GDM1 (cell line): ENCODE data around the gene PLXDC2.
"Not testable (repeated sequence)": the region's sequence is repeated elsewhere in the genome, so short reads cannot be mapped to it uniquely, and the experiment has no call there.

Experiments
- DNase-seq: peaks from one replicate; lab custom pipeline; 2025; lab: John Stamatoyannopoulos, UW

Gene PLXDC2

GRCh38 chr10:20114179-20114578, 297.9 kb downstream of the PLXDC2 start:
- no peak for DNase-seq

GRCh38 chr10:20115894-20116293, 299.7 kb downstream of the PLXDC2 start:
- DNase-seq: no peak

- DNase-seq: no peak
Measured at GRCh38 chr10:20117471-20117870, 301.2 kb downstream of the PLXDC2 start.

DNA sequence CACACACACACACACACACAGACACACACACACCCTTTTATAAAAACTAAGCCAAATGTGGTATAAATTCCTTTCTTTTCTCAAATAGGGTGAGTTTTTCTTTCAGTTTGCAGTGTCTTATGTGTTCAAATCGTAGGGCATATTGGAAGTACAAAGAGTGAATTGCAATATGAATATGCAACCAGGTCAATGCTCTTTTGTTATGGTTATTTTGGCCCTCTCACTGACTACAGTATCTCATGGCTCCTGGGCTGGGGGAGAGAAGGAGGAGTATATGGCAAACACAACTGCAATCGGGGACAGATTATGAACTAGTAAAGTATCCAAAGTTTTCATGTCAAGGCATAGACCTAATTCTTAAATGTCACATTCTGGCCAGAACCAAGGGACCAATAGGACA, 301.9 kb downstream of the PLXDC2 start:
- DNase-seq: no peak

GRCh38 chr10:20128811-20129210, 312.6 kb downstream of the PLXDC2 start:
- DNase-seq: no peak

GRCh38 chr10:20132816-20133215, 316.6 kb downstream of the PLXDC2 start:
- DNase-seq: no peak

- DNase-seq: no peak
Measured at GRCh38 chr10:20133669-20134189, 317.5 kb downstream of the PLXDC2 start.

- no peak for DNase-seq
Measured at GRCh38 chr10:20142311-20142710, 326.1 kb downstream of the PLXDC2 start.

DNA sequence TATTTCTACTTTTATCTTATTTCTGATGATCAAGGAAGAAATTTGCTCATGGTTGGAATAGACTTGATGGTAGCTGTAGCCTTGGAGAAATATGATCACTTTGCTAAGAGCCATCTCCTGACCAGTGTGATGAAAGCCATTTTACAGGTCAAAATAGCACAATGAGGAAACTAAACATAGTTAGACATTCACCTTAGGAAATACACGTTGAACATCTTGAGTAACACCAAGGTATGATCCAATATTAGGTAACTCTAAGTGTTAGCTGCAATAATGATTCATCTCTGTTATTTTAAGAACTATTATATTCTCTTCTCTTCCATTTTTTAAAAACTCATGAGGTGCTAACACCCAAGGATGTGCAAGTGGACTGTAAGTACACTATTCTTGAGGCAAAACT, 328.0 kb downstream of the PLXDC2 start:
- DNase-seq: no peak

- no peak for DNase-seq
Measured at GRCh38 chr10:20146004-20146403, 329.8 kb downstream of the PLXDC2 start.

DNA sequence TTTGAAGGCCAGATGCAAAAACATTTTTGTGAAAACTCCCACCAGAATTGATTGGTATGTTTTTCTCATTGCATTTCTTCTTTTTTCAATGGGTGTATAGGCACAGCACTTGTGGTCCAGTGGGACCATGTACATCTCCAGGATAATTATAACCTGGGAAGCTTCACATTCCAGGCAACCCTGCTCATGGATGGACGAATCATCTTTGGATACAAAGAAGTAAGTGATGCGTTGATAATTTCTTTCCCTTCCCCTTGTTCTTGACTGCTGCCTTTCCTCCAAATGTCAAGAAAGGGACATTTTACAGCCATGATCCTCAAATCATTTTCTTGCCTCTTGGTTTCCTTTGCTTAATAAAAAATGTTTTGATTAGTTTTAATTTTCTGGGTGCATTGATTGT, 331.5 kb downstream of the PLXDC2 start:
- DNase-seq: no peak

DNA sequence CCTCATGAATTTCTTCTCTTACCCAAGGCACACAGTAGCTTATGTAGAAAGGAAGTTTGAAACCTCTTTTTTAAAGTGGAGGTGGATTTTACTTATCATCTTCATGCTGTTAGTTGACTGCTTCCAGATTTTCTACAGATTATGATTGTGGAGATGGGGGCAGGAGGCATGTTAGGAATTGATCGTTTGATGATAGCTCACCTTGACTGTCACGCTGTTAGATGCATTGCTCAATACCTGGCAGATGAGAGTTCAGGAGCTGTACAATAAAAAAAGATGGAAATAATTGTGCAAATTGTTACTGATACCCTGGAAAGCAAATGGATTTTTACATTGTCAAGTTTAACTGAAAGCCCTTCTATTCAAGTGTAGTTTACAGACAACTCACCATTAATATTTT, 340.3 kb downstream of the PLXDC2 start:
- no peak for DNase-seq

GRCh38 chr10:20157314-20157713, 341.1 kb downstream of the PLXDC2 start:
- DNase-seq: no peak

DNA sequence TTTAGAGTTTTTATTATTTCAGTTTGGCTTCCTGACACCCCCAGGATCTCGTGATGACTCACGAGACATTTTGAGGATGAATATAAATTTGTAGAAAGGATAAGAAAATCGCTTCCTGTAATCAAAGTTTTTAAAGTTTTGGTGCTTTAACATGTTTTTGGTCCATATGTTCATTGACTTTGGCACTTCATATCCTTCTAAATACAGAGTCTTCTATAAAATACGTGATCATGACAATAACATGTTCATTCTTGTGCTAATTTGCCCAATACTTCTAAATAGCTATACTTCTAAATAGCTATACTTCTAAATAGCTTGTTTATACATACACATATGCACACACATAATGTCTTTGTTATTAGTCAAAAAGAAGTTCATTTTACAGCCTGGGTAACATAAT, 341.9 kb downstream of the PLXDC2 start:
- DNase-seq: no peak

DNA sequence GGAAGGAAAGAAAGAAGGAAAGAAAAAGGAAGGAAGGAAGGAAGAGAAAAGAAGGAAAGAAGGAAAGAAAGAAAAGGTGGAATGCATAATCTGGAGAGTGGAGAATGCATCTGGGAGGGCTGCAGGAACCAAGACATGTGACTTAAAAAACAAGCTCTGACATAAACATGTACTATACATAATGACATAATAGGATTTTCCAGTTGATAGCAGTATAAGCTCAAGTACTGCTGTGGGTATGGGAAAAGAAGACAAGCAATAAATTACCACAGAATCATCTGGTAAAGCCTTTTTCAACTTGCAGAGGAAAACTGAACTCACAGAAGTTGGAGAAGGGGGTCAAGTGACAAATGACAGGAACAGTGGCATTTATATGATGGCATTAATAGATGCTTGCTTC, 345.9 kb downstream of the PLXDC2 start:
- no peak for DNase-seq

DNA sequence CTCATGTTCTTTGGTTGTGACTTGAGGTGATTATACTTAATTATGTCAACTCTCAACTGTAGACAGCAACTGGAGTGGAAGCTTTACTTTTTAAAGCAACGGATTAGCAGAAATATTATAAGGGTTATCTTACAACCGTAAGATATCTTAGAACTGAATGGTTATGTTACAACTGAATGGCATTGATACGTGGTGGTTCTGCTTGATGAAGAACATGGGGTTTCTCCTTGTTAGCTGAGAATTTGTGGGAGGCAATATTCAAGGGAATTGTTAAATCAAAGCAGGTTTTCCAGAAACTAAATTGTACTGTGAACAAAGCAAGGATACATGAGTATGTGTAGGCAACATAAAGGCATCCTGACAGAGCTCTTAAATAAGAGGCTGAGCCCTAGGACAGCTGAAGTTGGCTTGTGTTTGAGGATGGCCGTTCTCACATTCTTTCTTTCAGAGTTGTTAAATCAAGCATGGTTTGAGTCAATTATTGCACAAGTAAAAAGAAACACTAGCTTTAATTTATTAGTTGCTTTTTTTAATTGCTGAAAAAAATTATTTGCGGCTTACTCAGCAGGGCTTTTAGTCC, 350.0 kb downstream of the PLXDC2 start:
- DNase-seq: no peak

DNA sequence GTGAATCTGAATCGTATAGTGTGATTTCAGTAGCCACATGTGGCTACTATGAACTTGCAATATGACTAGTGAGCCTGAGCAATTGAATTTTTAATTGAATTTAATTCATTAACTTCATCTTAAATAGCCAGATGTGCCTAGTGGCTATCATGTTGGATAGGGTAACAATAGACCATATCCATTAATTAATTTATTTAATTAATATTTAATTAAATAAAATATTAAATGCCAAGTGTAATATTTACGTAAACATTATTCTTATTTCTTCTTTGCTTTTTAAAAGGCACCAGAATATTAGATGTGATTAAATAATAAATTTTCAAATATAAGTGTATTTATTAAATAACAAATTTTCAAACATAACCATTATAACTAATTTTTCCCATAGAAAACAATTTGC, 354.4 kb downstream of the PLXDC2 start:
- DNase-seq: no peak

DNA sequence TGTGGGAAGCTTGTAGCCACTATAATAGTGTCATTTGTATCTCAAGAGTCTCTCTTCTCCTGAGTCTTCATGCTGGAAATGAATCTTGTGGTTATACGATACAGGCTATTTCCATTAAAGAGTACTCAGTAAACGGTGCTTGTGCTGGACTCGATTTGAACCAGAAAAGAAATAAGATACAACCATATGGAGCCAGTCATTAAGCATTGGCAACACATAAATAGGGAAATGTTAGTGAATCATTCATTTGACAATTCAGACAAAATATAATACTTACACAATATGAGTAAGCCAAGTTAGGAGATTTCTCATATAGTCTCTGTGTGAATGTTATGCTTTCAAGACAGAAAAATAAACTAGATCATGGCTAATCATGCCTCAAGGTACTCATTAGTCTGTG, 356.8 kb downstream of the PLXDC2 start:
- DNase-seq: no peak

DNA sequence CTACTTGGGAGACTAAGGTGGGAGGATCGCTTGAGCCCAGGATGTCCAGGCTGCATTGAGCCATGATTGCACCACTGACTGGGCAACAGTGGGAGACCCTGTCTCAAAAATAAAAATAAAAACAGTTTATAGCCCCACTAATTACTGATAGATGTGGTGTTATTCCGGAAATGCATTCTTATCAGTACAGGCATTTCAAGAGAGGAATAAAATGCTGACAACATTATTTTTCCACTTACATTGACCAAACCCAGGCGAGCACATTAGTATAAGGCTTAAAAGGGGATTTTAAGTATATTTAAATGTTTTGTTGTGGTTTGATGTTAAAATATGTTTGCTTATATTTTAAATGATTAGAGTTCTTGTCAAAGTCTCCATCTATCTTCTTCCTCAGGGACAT, 359.5 kb downstream of the PLXDC2 start:
- DNase-seq: no peak

GRCh38 chr10:20180766-20181165, 364.5 kb downstream of the PLXDC2 start:
- no peak for DNase-seq

DNA sequence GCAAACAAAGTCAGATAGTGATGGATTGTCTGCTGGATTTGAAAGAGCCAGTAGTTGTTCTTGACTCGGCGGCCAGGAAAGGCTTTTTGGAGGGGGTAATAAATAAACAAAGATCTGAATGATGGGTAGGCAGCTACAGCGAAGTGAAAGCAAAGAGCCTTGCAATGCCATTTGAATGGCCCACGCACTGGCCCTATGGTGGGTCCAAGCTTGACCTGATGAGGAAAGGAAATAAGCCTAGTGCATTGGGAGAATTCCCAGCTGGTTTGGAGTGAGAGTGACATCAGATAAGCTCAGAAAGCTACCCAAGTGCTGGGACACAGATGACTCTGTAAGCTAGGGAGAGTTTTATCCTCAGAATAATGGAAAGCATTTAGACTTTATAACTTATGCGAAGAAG, 365.2 kb downstream of the PLXDC2 start:
- DNase-seq: no peak

DNA sequence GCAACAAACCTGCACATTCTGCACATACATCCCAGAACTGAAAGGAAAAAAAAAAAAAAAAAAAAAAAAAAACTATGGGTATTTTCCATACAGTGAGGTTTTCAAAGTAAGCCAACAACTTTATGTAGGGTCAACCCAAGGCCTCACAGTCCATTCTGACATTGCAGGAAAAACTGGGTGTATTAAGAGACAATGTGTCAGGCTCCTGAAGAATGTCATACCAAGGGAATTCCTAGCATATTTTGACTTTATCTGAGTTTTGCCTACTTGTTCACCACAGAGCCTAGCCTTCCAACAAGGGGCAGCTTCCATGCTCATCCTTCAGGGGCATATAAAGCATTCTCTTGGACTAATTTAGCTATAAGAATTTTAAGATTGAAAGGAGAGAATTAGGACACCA, 368.9 kb downstream of the PLXDC2 start:
- no peak for DNase-seq

DNA sequence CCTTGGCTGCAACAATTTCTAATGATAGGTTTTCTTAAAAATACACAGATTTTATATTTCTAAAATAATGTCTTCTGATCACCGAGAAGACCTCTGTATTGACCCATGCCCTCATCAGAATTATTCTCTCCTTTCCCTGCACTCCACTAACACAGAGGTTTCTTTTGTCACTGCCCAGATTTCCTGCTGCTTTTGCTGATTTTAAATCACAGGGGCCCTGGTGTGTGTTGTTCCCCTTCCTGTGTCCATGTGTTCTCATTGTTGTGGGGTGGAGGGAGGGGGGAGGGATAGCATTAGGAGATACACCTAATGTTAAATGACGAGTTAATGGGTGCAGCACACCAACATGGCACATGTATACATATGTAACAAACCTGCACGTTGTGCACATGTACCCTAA, 375.2 kb downstream of the PLXDC2 start:
- DNase-seq: not testable (repeated sequence)

DNA sequence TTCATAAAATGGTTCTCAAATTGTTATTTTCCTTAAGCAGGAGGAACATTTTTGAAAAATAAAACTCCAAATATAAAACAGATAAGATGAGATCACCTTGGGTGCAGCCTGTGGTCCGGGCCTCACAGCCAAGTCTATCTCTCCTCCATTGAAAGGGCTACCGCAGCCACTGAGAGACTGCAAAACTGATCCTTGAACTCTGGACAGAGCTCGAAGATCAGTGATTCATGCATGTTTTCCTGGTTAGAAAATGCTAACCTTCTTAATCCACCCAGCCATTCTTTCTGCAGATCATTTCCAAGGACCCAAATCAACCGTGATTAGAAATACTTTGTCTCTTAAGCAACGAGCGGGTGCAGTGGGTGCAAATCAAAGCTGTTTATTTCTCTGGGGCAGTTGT, 378.8 kb downstream of the PLXDC2 start:
- DNase-seq: no peak

GRCh38 chr10:20200758-20201157, 384.5 kb downstream of the PLXDC2 start:
- no peak for DNase-seq
